Fibroblast of villous mesenchyme (primary cell): ENCODE measurements around the gene BMP8A. TPM values are rescaled to one million over a fixed set of nuclear protein-coding genes. Genes with fewer than 3 reads are reported as not detected.
"Not testable (repeated sequence)": the region's sequence is repeated elsewhere in the genome, so short reads cannot be mapped to it uniquely, and the experiment has no call there.

Source experiments
- DNase-seq: peaks from one replicate; pipeline ENCODE4 v3.0.0-alpha.2; 2010; ENCODE audit warnings: low read depth
- H3K4me3 ChIP-seq: 2 replicates; pipeline ENCODE4 v1.5.1; 2011; ENCODE audit warnings: low read depth, mild to moderate bottlenecking, low read length
- total RNA-seq: library from RNA; depleted of rRNA; stranded (reverse); fragments of >200 nt; gene quantifications from 2 replicates; pipeline ENCODE4 v1.2.3, GENCODE V29; 2012
- TF ChIP-seq, protein P1 (sequence below): IDR thresholded peaks from 2 replicates; pipeline ENCODE4 v1.5.1; 2012; ENCODE audit warnings: low read depth, mild to moderate bottlenecking, low read length; ENCODE audit not compliant: insufficient read depth

BMP8A gene
- total RNA-seq, 1 donor, result 1.7 TPM

DNA sequence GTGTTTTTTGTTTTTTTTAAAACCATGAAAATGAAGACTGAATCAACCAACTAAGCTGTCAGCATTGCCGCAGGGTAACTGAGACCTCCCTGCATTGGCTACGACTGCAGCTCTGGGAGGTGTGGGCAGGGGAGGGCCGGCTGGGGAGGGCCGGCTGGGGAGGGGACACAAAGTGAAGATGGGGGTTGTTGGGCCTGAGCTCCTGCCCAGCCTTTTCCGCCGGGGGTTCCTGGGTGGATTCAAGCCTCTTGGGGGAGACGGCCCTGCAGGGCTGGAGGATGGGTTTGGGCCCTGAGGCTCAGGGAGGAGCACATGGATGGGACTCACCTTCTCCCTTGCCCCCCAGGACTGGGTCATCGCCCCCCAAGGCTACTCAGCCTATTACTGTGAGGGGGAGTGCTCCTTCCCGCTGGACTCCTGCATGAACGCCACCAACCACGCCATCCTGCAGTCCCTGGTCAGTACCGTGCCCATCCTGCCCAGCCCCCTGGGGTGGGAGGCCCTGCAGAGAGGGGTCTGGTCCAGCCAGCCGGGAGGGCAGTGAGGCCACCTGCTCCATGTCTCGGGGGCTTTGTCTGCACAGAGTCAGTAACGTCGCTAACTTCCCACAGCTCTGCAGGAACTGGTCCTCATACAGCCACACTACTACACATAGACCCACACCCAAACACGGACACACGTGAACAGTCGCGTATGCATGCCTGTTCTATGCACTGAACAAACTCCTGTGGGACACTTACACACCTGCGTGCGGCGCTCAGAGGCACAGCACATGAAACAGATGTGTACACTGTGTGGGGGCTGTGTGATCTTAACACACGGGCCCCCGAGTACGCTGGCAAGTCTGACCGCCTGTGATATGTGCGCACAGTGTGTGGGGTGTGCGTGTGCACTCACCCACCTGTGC is 31.5 kb downstream of the BMP8A start:
- TF ChIP-seq, protein P1, sequence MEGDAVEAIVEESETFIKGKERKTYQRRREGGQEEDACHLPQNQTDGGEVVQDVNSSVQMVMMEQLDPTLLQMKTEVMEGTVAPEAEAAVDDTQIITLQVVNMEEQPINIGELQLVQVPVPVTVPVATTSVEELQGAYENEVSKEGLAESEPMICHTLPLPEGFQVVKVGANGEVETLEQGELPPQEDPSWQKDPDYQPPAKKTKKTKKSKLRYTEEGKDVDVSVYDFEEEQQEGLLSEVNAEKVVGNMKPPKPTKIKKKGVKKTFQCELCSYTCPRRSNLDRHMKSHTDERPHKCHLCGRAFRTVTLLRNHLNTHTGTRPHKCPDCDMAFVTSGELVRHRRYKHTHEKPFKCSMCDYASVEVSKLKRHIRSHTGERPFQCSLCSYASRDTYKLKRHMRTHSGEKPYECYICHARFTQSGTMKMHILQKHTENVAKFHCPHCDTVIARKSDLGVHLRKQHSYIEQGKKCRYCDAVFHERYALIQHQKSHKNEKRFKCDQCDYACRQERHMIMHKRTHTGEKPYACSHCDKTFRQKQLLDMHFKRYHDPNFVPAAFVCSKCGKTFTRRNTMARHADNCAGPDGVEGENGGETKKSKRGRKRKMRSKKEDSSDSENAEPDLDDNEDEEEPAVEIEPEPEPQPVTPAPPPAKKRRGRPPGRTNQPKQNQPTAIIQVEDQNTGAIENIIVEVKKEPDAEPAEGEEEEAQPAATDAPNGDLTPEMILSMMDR, result no peak
- no peak for DNase-seq
- H3K4me3 ChIP-seq, result no peak overlapping the region

GRCh38 chr1:39524171-39524570 is 32.7 kb downstream of the BMP8A start:
- TF ChIP-seq, protein P1, result no peak
- no peak overlapping the region for H3K4me3 ChIP-seq
- no peak for DNase-seq

- no peak overlapping the region for H3K4me3 ChIP-seq
- no peak for DNase-seq
- TF ChIP-seq, protein P1, result no peak
Measured at GRCh38 chr1:39524591-39525365, 33.3 kb downstream of the BMP8A start.

- TF ChIP-seq, protein P1, result no peak
- H3K4me3 ChIP-seq, result no peak overlapping the region
- DNase-seq, result no peak
Measured at GRCh38 chr1:39525366-39526165, 34.1 kb downstream of the BMP8A start.

- TF ChIP-seq, protein P1, result no peak
- H3K4me3 ChIP-seq, result no peak overlapping the region
- DNase-seq, result no peak
Measured at GRCh38 chr1:39526466-39527189, 35.2 kb downstream of the BMP8A start.

DNA sequence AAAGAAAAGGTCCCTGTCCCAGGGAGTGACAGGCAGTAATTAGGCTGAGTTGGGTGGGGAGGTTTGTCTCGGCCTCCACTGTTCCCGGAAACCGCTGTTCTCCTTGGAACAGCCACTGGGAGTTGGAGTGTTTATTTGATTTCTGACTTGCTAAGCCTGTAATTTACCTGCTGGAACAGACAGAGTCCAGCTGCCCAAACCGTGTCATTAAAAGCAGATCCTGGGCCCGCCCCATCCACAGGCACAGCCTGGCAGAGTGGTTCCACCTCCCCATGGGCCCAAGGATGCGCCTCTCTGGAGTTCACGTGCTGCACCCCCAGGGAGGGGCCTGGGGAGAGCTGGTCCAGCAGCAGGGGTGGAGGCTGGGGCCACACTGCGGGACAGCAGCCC is 35.7 kb downstream of the BMP8A start:
- DNase-seq, H3K4me3 ChIP-seq: not testable (repeated sequence)
